Right atrium auricular region (tissue), 2 donors: ENCODE data around the gene NBAS. TPM values are rescaled to one million over a fixed set of nuclear protein-coding genes. Genes with fewer than 3 reads are reported as not detected.

Experiments
- DNase-seq: peaks from one replicate; pipeline ENCODE4 v3.0.0-alpha.2; 2019; ENCODE audit warnings: low spot score
- H3K27ac ChIP-seq, 2 donors: fragments of 200-600 bp; sonication (generic); 1 replicate in 1 of 2; 2 replicates in 1 of 2; pipeline ENCODE4 v1.5.1; 2016 to 2019
- H3K27me3 ChIP-seq, 2 donors: fragments of 200-600 bp; sonication (generic); one replicate each; pipeline versions ENCODE4 v1.5.1 to v1.6.0; 2017 to 2019
- H3K36me3 ChIP-seq: fragments of 200-600 bp; sonication (generic); one replicate; pipeline ENCODE4 v1.5.1; 2016
- H3K4me1 ChIP-seq, 2 donors: fragments of 200-600 bp; sonication (generic); one replicate each; pipeline versions ENCODE4 v1.5.1 to v1.6.0; 2017 to 2019
- H3K4me3 ChIP-seq, 2 donors: fragments of 200-600 bp; sonication (generic); 1 replicate in 1 of 2; 2 replicates in 1 of 2; pipeline ENCODE4 v1.5.1; 2017 to 2019; ENCODE audit warnings: mild to moderate bottlenecking in 1 of 2, moderate library complexity in 1 of 2
- H3K9me3 ChIP-seq, 2 donors: fragments of 200-600 bp; sonication (generic); one replicate each; pipeline ENCODE4 v1.5.1; 2019
- CTCF ChIP-seq, 2 donors: fragments of 200-600 bp; sonication (generic); IDR thresholded peaks; one replicate each; pipeline ENCODE4 v1.5.1; 2019; ENCODE audit warnings: antibody characterized with exemption in 2 of 2
- total RNA-seq, 2 donors: library from RNA; depleted of rRNA; stranded (reverse); fragments of >200 nt; gene quantifications; one replicate each; pipeline ENCODE4 v1.1.0, GENCODE V29; 2016

NBAS gene
- total RNA-seq, 2 donors from 2014 or later: 31.1 to 39.1 TPM

- Histone ChIP-seq H3K4me1 (no peaks in the 10 kb centered on the region), H3K27me3 (no peaks in the 10 kb centered on the region), H3K27ac (no peak overlapping the region), H3K9me3 (no peaks in the 10 kb centered on the region), H3K36me3 (no peaks in the 10 kb centered on the region), H3K4me3 (no peak overlapping the region)
- DNase-seq: no peak
- TF ChIP-seq CTCF (IDR thresholded peaks at IDR 0.05): no peak
Measured at GRCh38 chr2:15584767-15585469, 23.8 kb upstream of the NBAS start.

GRCh38 chr2:15584316-15584715 lies 23.2 kb upstream of the NBAS start:
- TF ChIP-seq CTCF (IDR thresholded peaks at IDR 0.05): no peak
- Histone ChIP-seq H3K27ac (no peak overlapping the region), H3K36me3 (no peaks in the 10 kb centered on the region), H3K4me1 (no peaks in the 10 kb centered on the region), H3K4me3 (no peak overlapping the region), H3K9me3 (no peaks in the 10 kb centered on the region), H3K27me3 (no peaks in the 10 kb centered on the region)
- DNase-seq: no peak

- Histone ChIP-seq H3K4me3 (no peak overlapping the region), H3K36me3 (no peaks in the 10 kb centered on the region), H3K4me1 (no peaks in the 10 kb centered on the region), H3K27ac (no peak overlapping the region), H3K27me3 (no peaks in the 10 kb centered on the region), H3K9me3 (no peaks in the 10 kb centered on the region)
- DNase-seq: no peak
- TF ChIP-seq CTCF (IDR thresholded peaks at IDR 0.05): no peak
Measured at GRCh38 chr2:15583826-15584225, 22.7 kb upstream of the NBAS start.

- Histone ChIP-seq H3K27me3 (no peaks in the 10 kb centered on the region), H3K4me1 (no peaks in the 10 kb centered on the region), H3K27ac (no peak overlapping the region), H3K4me3 (no peak overlapping the region), H3K36me3 (no peaks in the 10 kb centered on the region), H3K9me3 (no peaks in the 10 kb centered on the region)
- no peak for DNase-seq
- no peak for TF ChIP-seq CTCF (IDR thresholded peaks at IDR 0.05)
Measured at GRCh38 chr2:15582710-15583357, 21.7 kb upstream of the NBAS start.

- Histone ChIP-seq H3K27me3 (no peaks in the 10 kb centered on the region), H3K27ac (no peak overlapping the region), H3K4me3 (no peak overlapping the region), H3K36me3 (no peaks in the 10 kb centered on the region), H3K9me3 (no peaks in the 10 kb centered on the region), H3K4me1 (no peaks in the 10 kb centered on the region)
- no peak for TF ChIP-seq CTCF (IDR thresholded peaks at IDR 0.05)
- DNase-seq: no peak
Measured at GRCh38 chr2:15580451-15580850, 19.3 kb upstream of the NBAS start.
